BLaER1 (cell line): ENCODE results near the gene TRPV4.

Experiments used
- H3K27ac ChIP-seq: shearing (Covaris generic); formaldehyde crosslinking; 2 replicates; pipeline ENCODE4 v1.8.1; 2022
- H3K27me3 ChIP-seq: shearing (Covaris generic); formaldehyde crosslinking; 2 replicates; pipeline ENCODE4 v1.8.1; 2022
- H3K36me3 ChIP-seq: shearing (Covaris generic); formaldehyde crosslinking; 2 replicates; pipeline ENCODE4 v1.8.1; 2022
- H3K4me1 ChIP-seq: shearing (Covaris generic); formaldehyde crosslinking; 2 replicates; pipeline ENCODE4 v1.8.1; 2022
- H3K4me2 ChIP-seq: shearing (Covaris generic); formaldehyde crosslinking; 2 replicates; pipeline ENCODE4 v1.8.1; 2022
- H3K4me3 ChIP-seq: shearing (Covaris generic); formaldehyde crosslinking; 2 replicates; pipeline ENCODE4 v1.8.1; 2022
- H3K9ac ChIP-seq: shearing (Covaris generic); formaldehyde crosslinking; 2 replicates; pipeline ENCODE4 v1.8.1; 2022
- H3K9me3 ChIP-seq: shearing (Covaris generic); formaldehyde crosslinking; 2 replicates; pipeline ENCODE4 v1.8.1; 2022
- H4K20me1 ChIP-seq: shearing (Covaris generic); formaldehyde crosslinking; 2 replicates; pipeline ENCODE4 v1.8.1; 2022
- Cebpa-rat ChIP-seq: shearing (Covaris generic); IDR thresholded peaks from 2 replicates; pipeline ENCODE4 v1.8.1; 2022

Gene TRPV4

GRCh38 chr12:109820816-109821381 lies 12.3 kb downstream of the TRPV4 start:
- H3K4me3 ChIP-seq: no peak overlapping the region
- no peaks in the 10 kb centered on the region for H3K27me3 ChIP-seq
- no peak overlapping the region for H3K9ac ChIP-seq
- no peaks in the 10 kb centered on the region for H3K9me3 ChIP-seq
- TF ChIP-seq Cebpa-rat: no peak
- H4K20me1 ChIP-seq: no peaks in the 10 kb centered on the region
- no peaks in the 10 kb centered on the region for H3K36me3 ChIP-seq
- no peaks in the 10 kb centered on the region for H3K4me1 ChIP-seq
- H3K27ac ChIP-seq: no peak overlapping the region
- no peak overlapping the region for H3K4me2 ChIP-seq

- Histone ChIP-seq H3K4me1 (0 out of 2 replicates have a peak, but pooled peaks cover 7% of the 10 kb centered on the region), H3K27me3 (no peaks in the 10 kb centered on the region), H3K4me3 (no peak overlapping the region), H3K9ac (no peak overlapping the region), H3K4me2 (no peak overlapping the region), H3K36me3 (no peaks in the 10 kb centered on the region), H3K9me3 (no peaks in the 10 kb centered on the region), H3K27ac (no peak overlapping the region), H4K20me1 (no peaks in the 10 kb centered on the region)
- TF ChIP-seq Cebpa-rat: no peak
Measured at GRCh38 chr12:109818905-109819500, 14.2 kb downstream of the TRPV4 start.

GRCh38 chr12:109818253-109818652 lies 14.9 kb downstream of the TRPV4 start:
- Histone ChIP-seq H3K9me3 (no peaks in the 10 kb centered on the region), H4K20me1 (no peaks in the 10 kb centered on the region), H3K27ac (no peak overlapping the region), H3K36me3 (no peaks in the 10 kb centered on the region), H3K27me3 (no peaks in the 10 kb centered on the region), H3K4me1 (0 out of 2 replicates have a peak, but pooled peaks cover 7% of the 10 kb centered on the region), H3K4me3 (no peak overlapping the region), H3K9ac (no peak overlapping the region), H3K4me2 (no peak overlapping the region)
- TF ChIP-seq Cebpa-rat: no peak

- Histone ChIP-seq H3K4me2 (no peak overlapping the region), H4K20me1 (no peaks in the 10 kb centered on the region), H3K9me3 (no peaks in the 10 kb centered on the region), H3K9ac (no peak overlapping the region), H3K4me1 (0 out of 2 replicates have a peak, but pooled peaks cover 7% of the 10 kb centered on the region), H3K27me3 (no peaks in the 10 kb centered on the region), H3K36me3 (no peaks in the 10 kb centered on the region), H3K27ac (no peak overlapping the region), H3K4me3 (no peak overlapping the region)
- no peak for TF ChIP-seq Cebpa-rat
Measured at GRCh38 chr12:109817627-109818231, 15.5 kb downstream of the TRPV4 start.

GRCh38 chr12:109816870-109817269 lies 16.3 kb downstream of the TRPV4 start:
- Histone ChIP-seq H3K9ac (no peak overlapping the region), H3K9me3 (no peaks in the 10 kb centered on the region), H3K4me2 (no peak overlapping the region), H3K27ac (no peak overlapping the region), H3K4me1 (0 out of 2 replicates have a peak, but pooled peaks cover 7% of the 10 kb centered on the region), H3K36me3 (no peaks in the 10 kb centered on the region), H4K20me1 (no peaks in the 10 kb centered on the region), H3K4me3 (no peak overlapping the region), H3K27me3 (no peaks in the 10 kb centered on the region)
- no peak for TF ChIP-seq Cebpa-rat

- no peaks in the 10 kb centered on the region for H4K20me1 ChIP-seq
- H3K4me2 ChIP-seq: no peak overlapping the region
- H3K27ac ChIP-seq: no peak overlapping the region
- no peaks in the 10 kb centered on the region for H3K27me3 ChIP-seq
- no peaks in the 10 kb centered on the region for H3K9me3 ChIP-seq
- 0 out of 2 replicates have a peak, but pooled peaks cover 7% of the 10 kb centered on the region for H3K4me1 ChIP-seq
- no peaks in the 10 kb centered on the region for H3K36me3 ChIP-seq
- no peak for TF ChIP-seq Cebpa-rat
- H3K4me3 ChIP-seq: no peak overlapping the region
- H3K9ac ChIP-seq: no peak overlapping the region
Measured at GRCh38 chr12:109815757-109816617, 17.2 kb downstream of the TRPV4 start.

GRCh38 chr12:109815225-109815624 lies 18.0 kb downstream of the TRPV4 start:
- H3K27me3 ChIP-seq: no peaks in the 10 kb centered on the region
- 0 out of 2 replicates have a peak, but pooled peaks cover 7% of the 10 kb centered on the region for H3K4me1 ChIP-seq
- no peaks in the 10 kb centered on the region for H4K20me1 ChIP-seq
- H3K4me2 ChIP-seq: no peak overlapping the region
- H3K9me3 ChIP-seq: no peaks in the 10 kb centered on the region
- H3K4me3 ChIP-seq: no peak overlapping the region
- TF ChIP-seq Cebpa-rat: no peak
- H3K9ac ChIP-seq: no peak overlapping the region
- no peaks in the 10 kb centered on the region for H3K36me3 ChIP-seq
- H3K27ac ChIP-seq: no peak overlapping the region

GRCh38 chr12:109814600-109815150 lies 18.5 kb downstream of the TRPV4 start:
- H4K20me1 ChIP-seq: no peaks in the 10 kb centered on the region
- H3K36me3 ChIP-seq: no peaks in the 10 kb centered on the region
- no peaks in the 10 kb centered on the region for H3K27me3 ChIP-seq
- H3K9ac ChIP-seq: no peak overlapping the region
- no peaks in the 10 kb centered on the region for H3K9me3 ChIP-seq
- 0 out of 2 replicates have a peak, but pooled peaks cover 7% of the 10 kb centered on the region for H3K4me1 ChIP-seq
- no peak overlapping the region for H3K4me2 ChIP-seq
- H3K27ac ChIP-seq: no peak overlapping the region
- H3K4me3 ChIP-seq: no peak overlapping the region
- no peak for TF ChIP-seq Cebpa-rat

- no peak overlapping the region for H3K27ac ChIP-seq
- no peaks in the 10 kb centered on the region for H3K9me3 ChIP-seq
- 0 out of 2 replicates have a peak, but pooled peaks cover 7% of the 10 kb centered on the region for H3K4me1 ChIP-seq
- no peak overlapping the region for H3K9ac ChIP-seq
- no peak for TF ChIP-seq Cebpa-rat
- H3K36me3 ChIP-seq: no peaks in the 10 kb centered on the region
- H4K20me1 ChIP-seq: no peaks in the 10 kb centered on the region
- no peak overlapping the region for H3K4me2 ChIP-seq
- no peaks in the 10 kb centered on the region for H3K27me3 ChIP-seq
- H3K4me3 ChIP-seq: no peak overlapping the region
Measured at GRCh38 chr12:109813810-109814416, 19.3 kb downstream of the TRPV4 start.
